ENCODE data around the gene TNS2. TPM values are rescaled to one million over a fixed set of nuclear protein-coding genes. Genes with fewer than 3 reads are reported as not detected.

Gene TNS2
- total RNA-seq, 1 experiment from 2014 or later: 4.4 TPM

GRCh38 chr12:53034459-53034858 is 15.4 kb upstream of the TNS2 start:
- Histone ChIP-seq H3K36me3 (ENCODE audit: control insufficient read depth, insufficient read depth, low read length) (peaks cover 8% of the 10 kb centered on the region), H3K27me3 (replicated peaks; ENCODE audit: control insufficient read depth, insufficient read depth, low read length) (no peaks in the 10 kb centered on the region), H3K4me1 (no peaks in the 10 kb centered on the region), H3K4me3 (ENCODE audit: low read depth, low read length) (no peak overlapping the region), H3K9me3 (no peaks in the 10 kb centered on the region)
- no TSS peak for BruUV-seq (replicated peaks)
- H3K4me1 Mint-ChIP-seq (ENCODE audit: low read depth, unreplicated experiment): no peaks in the 10 kb centered on the region
- H3K27ac Mint-ChIP-seq (ENCODE audit: unreplicated experiment): no peak overlapping the region
- no peak for DNase-seq
- peaks cover 96% of the 10 kb centered on the region for H3K36me3 Mint-ChIP-seq (ENCODE audit: insufficient read depth, unreplicated experiment)
- ChIA-PET CTCF (no interaction called here), POLR2A (no interaction called here)
- intact Hi-C loops (cut with micrococcal nuclease; ENCODE audit: unreplicated experiment): no loop called here
- TF ChIP-seq CTCF (IDR thresholded peaks at IDR 0.05; ENCODE audit: insufficient read depth in 1 of 2, low read depth in 1 of 2, low read length in 1 of 2, severe bottlenecking in 1 of 2, unreplicated experiment in 1 of 2): no peak
- no peaks in the 10 kb centered on the region for H3K9me3 Mint-ChIP-seq (ENCODE audit: unreplicated experiment)
- H3K4me3 Mint-ChIP-seq (ENCODE audit: unreplicated experiment): no peak overlapping the region
- H3K27me3 Mint-ChIP-seq (ENCODE audit: insufficient read depth, unreplicated experiment): no peaks in the 10 kb centered on the region

DNA sequence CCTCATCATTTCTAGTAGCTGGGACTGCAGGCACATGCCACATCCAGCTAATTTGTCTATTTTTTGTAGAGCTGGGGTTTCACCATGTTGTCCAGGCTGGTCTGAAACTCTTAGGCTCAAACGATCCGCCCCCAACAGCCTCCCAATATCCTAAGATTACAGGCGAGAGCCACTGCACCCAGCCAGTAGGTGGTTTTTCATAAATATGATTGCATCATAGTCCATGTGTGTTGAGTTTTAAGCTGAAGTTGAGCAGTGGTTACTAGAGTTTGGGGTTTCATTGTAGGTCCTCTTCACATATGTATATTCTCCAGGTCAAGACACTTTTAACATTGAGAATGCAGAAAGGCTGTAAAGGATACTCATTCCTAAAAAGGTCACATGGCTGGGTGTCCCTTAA is 13.1 kb upstream of the TNS2 start:
- ChIA-PET CTCF (interaction anchor here (1.5 to 1.7 kb wide), 2 partner anchors 11 to 17 kb away, joined by 5 to 8 read pairs; no protein-coding TSS in a partner anchor), POLR2A (no interaction called here)
- H3K4me1 Mint-ChIP-seq (ENCODE audit: low read depth, unreplicated experiment): no peaks in the 10 kb centered on the region
- no peak for TF ChIP-seq CTCF (IDR thresholded peaks at IDR 0.05; ENCODE audit: insufficient read depth in 1 of 2, low read depth in 1 of 2, low read length in 1 of 2, severe bottlenecking in 1 of 2, unreplicated experiment in 1 of 2)
- no peak overlapping the region for H3K4me3 ChIP-seq (ENCODE audit: low read depth, low read length)
- no peaks in the 10 kb centered on the region for H3K9me3 ChIP-seq
- H3K4me1 ChIP-seq: no peaks in the 10 kb centered on the region
- DNase-seq: no peak
- no peaks in the 10 kb centered on the region for H3K27me3 ChIP-seq (replicated peaks; ENCODE audit: control insufficient read depth, insufficient read depth, low read length)
- H3K36me3 ChIP-seq (ENCODE audit: control insufficient read depth, insufficient read depth, low read length): peaks cover 11% of the 10 kb centered on the region
- H3K9me3 Mint-ChIP-seq (ENCODE audit: unreplicated experiment): no peaks in the 10 kb centered on the region
- H3K4me3 Mint-ChIP-seq (ENCODE audit: unreplicated experiment): no peak overlapping the region
- H3K36me3 Mint-ChIP-seq (ENCODE audit: insufficient read depth, unreplicated experiment): peaks cover 98% of the 10 kb centered on the region
- H3K27me3 Mint-ChIP-seq (ENCODE audit: insufficient read depth, unreplicated experiment): no peaks in the 10 kb centered on the region
- H3K27ac Mint-ChIP-seq (ENCODE audit: unreplicated experiment): no peak overlapping the region
- BruUV-seq (replicated peaks): no TSS peak
- intact Hi-C loops (cut with micrococcal nuclease; ENCODE audit: unreplicated experiment): no loop called here

GRCh38 chr12:53039851-53040250 is 10.0 kb upstream of the TNS2 start:
- no peaks in the 10 kb centered on the region for H3K27me3 ChIP-seq (replicated peaks; ENCODE audit: control insufficient read depth, insufficient read depth, low read length)
- no peak for TF ChIP-seq CTCF (IDR thresholded peaks at IDR 0.05; ENCODE audit: insufficient read depth in 1 of 2, low read depth in 1 of 2, low read length in 1 of 2, severe bottlenecking in 1 of 2, unreplicated experiment in 1 of 2)
- BruUV-seq (replicated peaks): no TSS peak
- H3K4me1 ChIP-seq: peaks cover 8% of the 10 kb centered on the region
- peaks cover 98% of the 10 kb centered on the region for H3K36me3 Mint-ChIP-seq (ENCODE audit: insufficient read depth, unreplicated experiment)
- intact Hi-C loops (cut with micrococcal nuclease; ENCODE audit: unreplicated experiment): no loop called here
- H3K27me3 Mint-ChIP-seq (ENCODE audit: insufficient read depth, unreplicated experiment): no peaks in the 10 kb centered on the region
- H3K4me1 Mint-ChIP-seq (ENCODE audit: low read depth, unreplicated experiment): peaks cover 9% of the 10 kb centered on the region
- H3K27ac Mint-ChIP-seq (ENCODE audit: unreplicated experiment): no peak overlapping the region
- ChIA-PET POLR2A (no interaction called here), CTCF (no interaction called here)
- no peak for DNase-seq
- peaks cover 11% of the 10 kb centered on the region for H3K36me3 ChIP-seq (ENCODE audit: control insufficient read depth, insufficient read depth, low read length)
- H3K9me3 Mint-ChIP-seq (ENCODE audit: unreplicated experiment): no peaks in the 10 kb centered on the region
- no peak overlapping the region for H3K4me3 ChIP-seq (ENCODE audit: low read depth, low read length)
- H3K9me3 ChIP-seq: no peaks in the 10 kb centered on the region
- no peak overlapping the region for H3K4me3 Mint-ChIP-seq (ENCODE audit: unreplicated experiment)

Data from Caco-2 (cell line).